ENCODE data around the gene PLA2G12B.

DNA sequence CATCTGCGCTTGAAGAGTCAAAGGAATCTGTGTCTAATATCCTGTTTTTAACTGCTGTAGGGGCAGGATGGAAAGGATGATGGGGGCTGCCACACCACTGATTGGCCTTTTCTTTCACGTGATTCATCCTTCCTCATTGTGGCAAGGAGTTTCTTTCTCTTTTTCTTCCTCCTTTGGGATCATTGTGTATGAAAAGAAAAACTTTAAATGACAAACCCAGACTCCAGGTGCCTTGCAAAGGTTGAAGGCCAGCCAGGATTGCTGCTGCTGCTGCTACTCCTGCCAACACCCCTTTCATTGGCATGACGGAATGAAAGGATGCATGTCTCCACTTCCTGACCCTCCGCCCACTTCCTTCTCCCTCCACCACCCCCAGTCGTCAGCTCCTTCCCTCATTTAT is 67.6 kb downstream of the PLA2G12B start:
- TF ChIP-seq, protein P1, sequence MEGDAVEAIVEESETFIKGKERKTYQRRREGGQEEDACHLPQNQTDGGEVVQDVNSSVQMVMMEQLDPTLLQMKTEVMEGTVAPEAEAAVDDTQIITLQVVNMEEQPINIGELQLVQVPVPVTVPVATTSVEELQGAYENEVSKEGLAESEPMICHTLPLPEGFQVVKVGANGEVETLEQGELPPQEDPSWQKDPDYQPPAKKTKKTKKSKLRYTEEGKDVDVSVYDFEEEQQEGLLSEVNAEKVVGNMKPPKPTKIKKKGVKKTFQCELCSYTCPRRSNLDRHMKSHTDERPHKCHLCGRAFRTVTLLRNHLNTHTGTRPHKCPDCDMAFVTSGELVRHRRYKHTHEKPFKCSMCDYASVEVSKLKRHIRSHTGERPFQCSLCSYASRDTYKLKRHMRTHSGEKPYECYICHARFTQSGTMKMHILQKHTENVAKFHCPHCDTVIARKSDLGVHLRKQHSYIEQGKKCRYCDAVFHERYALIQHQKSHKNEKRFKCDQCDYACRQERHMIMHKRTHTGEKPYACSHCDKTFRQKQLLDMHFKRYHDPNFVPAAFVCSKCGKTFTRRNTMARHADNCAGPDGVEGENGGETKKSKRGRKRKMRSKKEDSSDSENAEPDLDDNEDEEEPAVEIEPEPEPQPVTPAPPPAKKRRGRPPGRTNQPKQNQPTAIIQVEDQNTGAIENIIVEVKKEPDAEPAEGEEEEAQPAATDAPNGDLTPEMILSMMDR (IDR thresholded peaks at IDR 0.05) = no peak
- TF ChIP-seq EP300 (IDR thresholded peaks at IDR 0.05) (no peak), POLR2A (IDR thresholded peaks at IDR 0.05) (no peak)
